ENCODE data around the gene TEX36.

Gene TEX36

GRCh38 chr10:125607689-125608290 is 75.2 kb downstream of the TEX36 start:
- no peak for TF ChIP-seq POLR2A (IDR thresholded peaks at IDR 0.05; ENCODE audit: low read depth, low read length)
- no peak for DNase-seq (ENCODE audit: insufficient read length, low spot score)
- FAIRE-seq = no peak

- FAIRE-seq (no peak), DNase-seq (ENCODE audit: insufficient read length, low spot score) (no peak)
- TF ChIP-seq POLR2A (IDR thresholded peaks at IDR 0.05; ENCODE audit: low read depth, low read length) = no peak
These were observed 76.5 kb downstream of the TEX36 start for GRCh38 chr10:125606414-125607010.
